SU-DHL-6 (cell line): ENCODE measurements around the gene RNF103.

Experiments used
- CTCF ChIP-seq: fragments of 200-600 bp; sonication (generic); IDR thresholded peaks from one replicate; pipeline ENCODE4 v1.5.1; 2017; ENCODE audit warnings: antibody characterized with exemption, mild to moderate bottlenecking, low read length, moderate library complexity; ENCODE audit not compliant: insufficient read depth, poor library complexity, severe bottlenecking
- EZH2phosphoT487 ChIP-seq: fragments of 200-600 bp; sonication (generic), shearing (Covaris generic); conservative IDR thresholded peaks from 2 replicates; pipeline ENCODE4 v1.6.1; 2018; ENCODE audit warnings: mild to moderate bottlenecking, antibody characterized with exemption, low read length, moderate library complexity, mixed read lengths

DNA sequence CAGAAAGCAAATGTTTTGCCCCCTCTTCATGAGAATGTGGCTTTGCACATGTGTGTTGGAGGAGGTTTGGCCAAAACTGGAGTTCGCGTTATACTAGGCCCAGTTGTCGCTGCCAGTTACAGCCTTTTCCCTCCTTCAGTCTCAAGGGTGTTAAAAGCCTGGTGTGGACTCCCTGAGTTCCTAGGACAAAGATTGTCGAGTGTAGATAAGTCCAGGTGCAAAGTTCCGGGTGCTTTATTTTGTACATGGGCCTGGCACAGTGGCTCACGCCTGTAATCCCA is 542 bp upstream of the RNF103 start:
- TF ChIP-seq CTCF, result no peak
- TF ChIP-seq EZH2phosphoT487, result no peak
